HG03097 (cell line): ENCODE results near the gene GAS6.
"Not testable (repeated sequence)": the region's sequence is repeated elsewhere in the genome, so short reads cannot be mapped to it uniquely, and the experiment has no call there.

Experiments
- ATAC-seq: cut with Tn5 transposase; IDR thresholded peaks from one replicate; pipeline ENCODE4 v1.9.1; 2021; ENCODE audit not compliant: unreplicated experiment, low FRiP score

GAS6 gene

GRCh38 chr13:113826446-113826845 is 37.4 kb downstream of the GAS6 start:
- not testable (repeated sequence) for ATAC-seq

GRCh38 chr13:113825841-113826240 is 38.0 kb downstream of the GAS6 start:
- no peak for ATAC-seq

- ATAC-seq: no peak
Observed at GRCh38 chr13:113823771-113824170, 40.1 kb downstream of the GAS6 start.

- no peak for ATAC-seq
Observed at GRCh38 chr13:113822956-113823744, 40.7 kb downstream of the GAS6 start.

- ATAC-seq: no peak
Observed at GRCh38 chr13:113822266-113822665, 41.6 kb downstream of the GAS6 start.

- ATAC-seq: no peak
Observed at GRCh38 chr13:113821847-113822246, 42.0 kb downstream of the GAS6 start.

GRCh38 chr13:113820813-113821651 is 42.8 kb downstream of the GAS6 start:
- no peak for ATAC-seq

GRCh38 chr13:113819731-113820715 is 43.9 kb downstream of the GAS6 start:
- ATAC-seq: no peak

GRCh38 chr13:113819341-113819730 is 44.5 kb downstream of the GAS6 start:
- no peak for ATAC-seq

GRCh38 chr13:113818700-113819295 is 45.1 kb downstream of the GAS6 start:
- no peak for ATAC-seq

- ATAC-seq: no peak
Observed at GRCh38 chr13:113817860-113818691, 45.8 kb downstream of the GAS6 start.

- ATAC-seq: no peak
Observed at GRCh38 chr13:113816946-113817859, 46.7 kb downstream of the GAS6 start.

GRCh38 chr13:113816254-113816929 is 47.5 kb downstream of the GAS6 start:
- no peak for ATAC-seq

- ATAC-seq: no peak
Observed at GRCh38 chr13:113815151-113816058, 48.5 kb downstream of the GAS6 start.

GRCh38 chr13:113814435-113814821 is 49.4 kb downstream of the GAS6 start:
- ATAC-seq: no peak

GRCh38 chr13:113813749-113814434 is 50.0 kb downstream of the GAS6 start:
- ATAC-seq: no peak
